HCT116 (cell line): ENCODE data around the gene CLASP1. TPM values are rescaled to one million over a fixed set of nuclear protein-coding genes. Genes with fewer than 3 reads are reported as not detected.

ENCODE experiments used
- ATAC-seq: fragments of 200-7000 bp; cut with Tn5 transposase; 2 replicates; pipeline ENCODE4 v1.9.1; 2020; ENCODE audit warnings: mild to moderate bottlenecking, moderate library complexity
- BruUV-seq: library from RNA; stranded (reverse); fragments of 400-500 nt; replicated peaks from 2 replicates; lab custom pipeline; 2021; lab: Mats Ljungman, UMichigan
- CTCF ChIA-PET: fragments of 300-600 bp; sonication (Branson Sonifier 250); formaldehyde crosslinking; loops from one replicate; lab custom pipeline; 2021; ENCODE audit warnings: antibody characterized with exemption; lab: Charles Lee
- POLR2A ChIA-PET: fragments of 300-600, 350-600 bp; sonication (Branson Sonifier 250); formaldehyde crosslinking; loops from one replicate; lab custom pipeline; 2021; ENCODE audit warnings: antibody characterized with exemption; lab: Charles Lee
- RAD21 ChIA-PET, 2 experiments: fragments of 300-600 bp; sonication (Branson Sonifier 250); formaldehyde crosslinking; loops; one replicate each; lab custom pipeline; 2023; ENCODE audit warnings: low total read pairs in 2 of 2; ENCODE audit not compliant: uncharacterized antibody in 2 of 2, unreplicated experiment in 2 of 2, low non-redundant PET in 1 of 2; lab: Charles Lee
- DNase-seq: peaks from one replicate; pipeline ENCODE4 v3.0.0-alpha.2; 2010; ENCODE audit warnings: low read depth, low spot score
- H2AFZ ChIP-seq: fragments of 200-600 bp; shearing (Covaris generic), sonication (generic); 2 replicates; pipeline ENCODE4 v1.6.1; 2017; ENCODE audit warnings: low read depth, mixed run types, mixed read lengths, antibody characterized with exemption, low read length; ENCODE audit not compliant: poor library complexity, severe bottlenecking
- H3K27ac ChIP-seq: 2 replicates; pipeline ENCODE4 v1.5.1; 2012; ENCODE audit warnings: low read depth, low read length
- H3K27me3 ChIP-seq: fragments of 200-600 bp; sonication (generic); 2 replicates; pipeline ENCODE4 v1.6.1; 2016; ENCODE audit warnings: mixed run types, low read length, mixed read lengths; ENCODE audit not compliant: insufficient read depth
- H3K36me3 ChIP-seq, 2 experiments: fragments of 200-500 bp in 1 of 2; fragments of 200-600 bp in 1 of 2; sonication (Bioruptor generic) in 1 of 2; sonication (generic) in 1 of 2; 2 replicates each; pipeline versions ENCODE4 v1.5.1 to v1.6.1; 2014 to 2016; ENCODE audit warnings: low read length in 2 of 2, inconsistent platforms in 1 of 2, mixed read lengths in 1 of 2, mixed run types in 1 of 2; ENCODE audit not compliant: insufficient read depth in 2 of 2, control insufficient read depth in 1 of 2
- H3K4me1 ChIP-seq, 2 experiments: fragments of 200-600 bp in 1 of 2; sonication (generic) in 1 of 2; 2 replicates each; pipeline versions ENCODE4 v1.5.1 to v1.6.1; 2012 to 2017; ENCODE audit warnings: low read length in 2 of 2, inconsistent platforms in 1 of 2, mild to moderate bottlenecking in 1 of 2, mixed read lengths in 1 of 2, mixed run types in 1 of 2, moderate library complexity in 1 of 2; ENCODE audit not compliant: insufficient read depth in 2 of 2, control insufficient read depth in 1 of 2
- H3K4me2 ChIP-seq: fragments of 200-600 bp; sonication (generic); 2 replicates; pipeline ENCODE4 v1.6.1; 2017; ENCODE audit warnings: mixed run types, low read length, mixed read lengths
- H3K4me3 ChIP-seq, 2 experiments: fragments of 200-600 bp in 1 of 2; sonication (generic) in 1 of 2; replicated peaks in 1 of 2; 2 replicates each; pipeline ENCODE4 v1.5.1; 2011 to 2016; ENCODE audit warnings: low read length in 2 of 2, control low read depth in 1 of 2, low read depth in 1 of 2, mild to moderate bottlenecking in 1 of 2, mixed read lengths in 1 of 2, mixed run types in 1 of 2
- H3K79me2 ChIP-seq: fragments of 200-600 bp; sonication (generic); 2 replicates; pipeline ENCODE4 v1.6.1; 2017; ENCODE audit warnings: mild to moderate bottlenecking, mixed run types, low read length, moderate library complexity, mixed read lengths; ENCODE audit not compliant: insufficient read depth
- H3K9ac ChIP-seq: fragments of 200-600 bp; sonication (generic); 2 replicates; pipeline ENCODE4 v1.6.1; 2016; ENCODE audit warnings: low read length, mixed read lengths
- H3K9me2 ChIP-seq: fragments of 200-600 bp; sonication (generic), shearing (Covaris generic); 2 replicates; pipeline ENCODE4 v1.6.1; 2017; ENCODE audit warnings: mixed run types, mild to moderate bottlenecking, moderate library complexity; ENCODE audit not compliant: insufficient read depth
- H3K9me3 ChIP-seq, 2 experiments: fragments of 200-500 bp in 1 of 2; fragments of 200-600 bp in 1 of 2; sonication (Bioruptor generic) in 1 of 2; sonication (generic) in 1 of 2; 2 replicates each; pipeline ENCODE4 v1.6.1; 2014 to 2017; ENCODE audit warnings: low read length in 2 of 2, mixed read lengths in 2 of 2, inconsistent platforms in 1 of 2, low read depth in 1 of 2, mild to moderate bottlenecking in 1 of 2, mixed run types in 1 of 2, moderate library complexity in 1 of 2; ENCODE audit not compliant: control insufficient read depth in 1 of 2, insufficient read depth in 1 of 2
- H4K20me1 ChIP-seq: fragments of 200-600 bp; sonication (generic), shearing (Covaris generic); 2 replicates; pipeline ENCODE4 v1.6.1; 2017; ENCODE audit warnings: mixed run types, mild to moderate bottlenecking, moderate library complexity; ENCODE audit not compliant: insufficient read depth
- ATF3 ChIP-seq: IDR thresholded peaks from 2 replicates; pipeline ENCODE4 v1.6.1; 2012
- CEBPB ChIP-seq: IDR thresholded peaks from 2 replicates; pipeline ENCODE4 v1.6.1; 2012; ENCODE audit warnings: low read depth
- POLR2A ChIP-seq: IDR thresholded peaks from 2 replicates; pipeline ENCODE4 v1.7.0; 2011; ENCODE audit warnings: borderline replicate concordance; ENCODE audit not compliant: insufficient read depth, insufficient read length; ENCODE audit errors: extremely low read depth
- RAD21 ChIP-seq: IDR thresholded peaks from 2 replicates; pipeline ENCODE4 v1.6.1; 2012; ENCODE audit warnings: low read depth, mild to moderate bottlenecking
- SP1 ChIP-seq: IDR thresholded peaks from 2 replicates; pipeline ENCODE4 v1.6.1; 2012; ENCODE audit warnings: low read depth
- YY1 ChIP-seq: IDR thresholded peaks from 2 replicates; pipeline ENCODE4 v1.6.1; 2011; ENCODE audit warnings: low read length, low read depth, moderate library complexity, mild to moderate bottlenecking; ENCODE audit not compliant: insufficient replicate concordance; ENCODE audit errors: extremely low read depth
- intact Hi-C: fragments of 100-400 bp; cut with micrococcal nuclease; formaldehyde crosslinking; loops from 2 replicates; pipeline ENCODE4 v1.10.0; 2022
- total RNA-seq: library from RNA; stranded (reverse); gene quantifications from one replicate; pipeline ENCODE4 v1.2.1, GENCODE V29; 2021; ENCODE audit not compliant: unreplicated experiment
- TF ChIP-seq, protein P1 (sequence below): IDR thresholded peaks from 2 replicates; pipeline ENCODE4 v1.6.1; 2012; ENCODE audit warnings: low read depth

Gene CLASP1
- total RNA-seq, 1 experiment from 2014 or later = 41.9 TPM

DNA sequence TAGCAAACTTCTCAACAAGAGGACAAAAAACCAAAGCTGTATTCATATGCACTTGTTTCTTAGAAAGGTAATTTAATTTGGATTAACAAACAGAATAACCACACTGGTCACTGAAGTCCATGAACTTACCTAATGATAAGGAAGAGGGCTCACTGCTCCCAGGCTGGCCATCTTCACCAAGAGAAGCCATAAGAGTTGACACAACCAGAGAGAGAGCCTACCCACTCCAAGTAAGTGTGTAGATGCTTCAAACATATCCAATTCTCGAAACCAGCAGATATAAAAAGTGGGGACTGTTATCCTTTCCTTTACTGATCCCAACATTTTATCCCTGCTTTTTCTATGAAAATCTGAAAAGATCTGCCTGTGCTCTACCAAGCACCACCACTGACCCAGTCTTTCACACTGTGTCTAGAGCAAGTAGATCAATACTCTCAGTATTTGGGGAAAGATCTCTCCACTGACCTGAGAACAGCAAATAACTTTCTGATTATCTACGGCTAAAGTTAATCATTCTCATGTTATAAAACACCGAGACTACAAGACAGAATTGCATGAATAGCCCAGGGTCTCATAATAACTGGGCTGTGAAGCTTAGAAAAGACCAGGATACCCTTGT lies 230.1 kb downstream of the CLASP1 start:
- DNase-seq (no peak), ATAC-seq (no peak)
- intact Hi-C loops = no loop called here
- no TSS peak for BruUV-seq
- Histone ChIP-seq H2AFZ (no peak overlapping the region), H3K4me1 (no peaks in the 10 kb centered on the region), H3K9me3 (no peaks in the 10 kb centered on the region), H3K4me3 (no peak overlapping the region), H3K9ac (no peak overlapping the region), H4K20me1 (no peaks in the 10 kb centered on the region), H3K27me3 (no peaks in the 10 kb centered on the region), H3K9me2 (no peaks in the 10 kb centered on the region), H3K27ac (no peak overlapping the region), H3K36me3 (peaks cover 0 to 2% of the 10 kb centered on the region in 2 experiments; a peak in 1 of 4 replicates), H3K79me2 (no peaks in the 10 kb centered on the region), H3K4me2 (no peak overlapping the region)
- TF ChIP-seq SP1 = no peak
- TF ChIP-seq POLR2A = no peak
- TF ChIP-seq, protein P1, sequence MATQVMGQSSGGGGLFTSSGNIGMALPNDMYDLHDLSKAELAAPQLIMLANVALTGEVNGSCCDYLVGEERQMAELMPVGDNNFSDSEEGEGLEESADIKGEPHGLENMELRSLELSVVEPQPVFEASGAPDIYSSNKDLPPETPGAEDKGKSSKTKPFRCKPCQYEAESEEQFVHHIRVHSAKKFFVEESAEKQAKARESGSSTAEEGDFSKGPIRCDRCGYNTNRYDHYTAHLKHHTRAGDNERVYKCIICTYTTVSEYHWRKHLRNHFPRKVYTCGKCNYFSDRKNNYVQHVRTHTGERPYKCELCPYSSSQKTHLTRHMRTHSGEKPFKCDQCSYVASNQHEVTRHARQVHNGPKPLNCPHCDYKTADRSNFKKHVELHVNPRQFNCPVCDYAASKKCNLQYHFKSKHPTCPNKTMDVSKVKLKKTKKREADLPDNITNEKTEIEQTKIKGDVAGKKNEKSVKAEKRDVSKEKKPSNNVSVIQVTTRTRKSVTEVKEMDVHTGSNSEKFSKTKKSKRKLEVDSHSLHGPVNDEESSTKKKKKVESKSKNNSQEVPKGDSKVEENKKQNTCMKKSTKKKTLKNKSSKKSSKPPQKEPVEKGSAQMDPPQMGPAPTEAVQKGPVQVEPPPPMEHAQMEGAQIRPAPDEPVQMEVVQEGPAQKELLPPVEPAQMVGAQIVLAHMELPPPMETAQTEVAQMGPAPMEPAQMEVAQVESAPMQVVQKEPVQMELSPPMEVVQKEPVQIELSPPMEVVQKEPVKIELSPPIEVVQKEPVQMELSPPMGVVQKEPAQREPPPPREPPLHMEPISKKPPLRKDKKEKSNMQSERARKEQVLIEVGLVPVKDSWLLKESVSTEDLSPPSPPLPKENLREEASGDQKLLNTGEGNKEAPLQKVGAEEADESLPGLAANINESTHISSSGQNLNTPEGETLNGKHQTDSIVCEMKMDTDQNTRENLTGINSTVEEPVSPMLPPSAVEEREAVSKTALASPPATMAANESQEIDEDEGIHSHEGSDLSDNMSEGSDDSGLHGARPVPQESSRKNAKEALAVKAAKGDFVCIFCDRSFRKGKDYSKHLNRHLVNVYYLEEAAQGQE = no peak
- no peak for TF ChIP-seq CEBPB
- TF ChIP-seq RAD21 = no peak
- no peak for TF ChIP-seq YY1
- no peak for TF ChIP-seq ATF3
- ChIA-PET POLR2A (no interaction called here), RAD21 (no interaction called here), CTCF (no interaction called here)
